ENCODE measurements around the gene FXYD7.

- TF ChIP-seq CTCF (optimal IDR thresholded peaks at IDR 0.05 in 1 of 3, IDR thresholded peaks at IDR 0.05 in 1 of 3, conservative IDR thresholded peaks at IDR 0.05 in 1 of 3; ENCODE audit: extremely low read depth in 1 of 3, insufficient read depth in 2 of 3, low read length in 3 of 3) (peak; percentile 31 to 85 (median 82)), EZH2 (IDR thresholded peaks at IDR 0.05; ENCODE audit: low read length) (no peak)
Measured at GRCh38 chr19:35140962-35141836, 1.9 kb upstream of the FXYD7 start.
